ENCODE results near the gene MPPE1.

Gene MPPE1

DNA sequence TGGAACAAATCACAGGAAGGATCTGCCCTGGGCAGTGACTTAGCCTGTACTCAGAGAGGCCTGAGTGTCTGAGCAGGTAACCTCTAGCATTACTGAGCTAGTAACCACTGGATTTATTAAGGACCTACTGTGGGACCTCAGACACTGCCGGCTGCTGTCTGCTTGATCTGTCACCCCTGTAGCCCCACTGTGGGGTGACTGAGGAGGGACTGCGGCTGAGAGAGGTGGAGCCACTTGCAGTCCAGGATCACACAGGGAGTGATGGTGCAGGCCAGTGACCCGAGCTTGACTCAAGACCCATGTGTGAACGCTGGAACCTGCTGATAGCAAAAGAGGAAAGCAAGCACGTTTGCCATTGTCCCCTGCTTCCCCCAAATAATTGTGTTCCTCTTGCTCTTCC is 41.4 kb downstream of the MPPE1 start:
- Histone ChIP-seq H4K20me1 (ENCODE audit: insufficient read depth, low read length) (no peaks in the 10 kb centered on the region), H2AFZ (ENCODE audit: low read depth, low read length) (no peak overlapping the region), H3K79me2 (ENCODE audit: low read length) (no peaks in the 10 kb centered on the region), H3K27ac (ENCODE audit: low read length) (no peak overlapping the region), H3K9me3 (ENCODE audit: insufficient read depth, low read length) (no peaks in the 10 kb centered on the region), H3K4me3 (ENCODE audit: low read length) (no peak overlapping the region), H3K36me3 (replicated peaks; ENCODE audit: low read depth, low read length) (no peaks in the 10 kb centered on the region), H3K4me2 (ENCODE audit: low read length) (no peak overlapping the region), H3K4me1 (ENCODE audit: low read length) (peaks cover 14% of the 10 kb centered on the region), H3K9ac (ENCODE audit: low read length) (no peak overlapping the region), H3K27me3 (ENCODE audit: low read depth, low read length) (no peaks in the 10 kb centered on the region)
- TF ChIP-seq, protein P1, sequence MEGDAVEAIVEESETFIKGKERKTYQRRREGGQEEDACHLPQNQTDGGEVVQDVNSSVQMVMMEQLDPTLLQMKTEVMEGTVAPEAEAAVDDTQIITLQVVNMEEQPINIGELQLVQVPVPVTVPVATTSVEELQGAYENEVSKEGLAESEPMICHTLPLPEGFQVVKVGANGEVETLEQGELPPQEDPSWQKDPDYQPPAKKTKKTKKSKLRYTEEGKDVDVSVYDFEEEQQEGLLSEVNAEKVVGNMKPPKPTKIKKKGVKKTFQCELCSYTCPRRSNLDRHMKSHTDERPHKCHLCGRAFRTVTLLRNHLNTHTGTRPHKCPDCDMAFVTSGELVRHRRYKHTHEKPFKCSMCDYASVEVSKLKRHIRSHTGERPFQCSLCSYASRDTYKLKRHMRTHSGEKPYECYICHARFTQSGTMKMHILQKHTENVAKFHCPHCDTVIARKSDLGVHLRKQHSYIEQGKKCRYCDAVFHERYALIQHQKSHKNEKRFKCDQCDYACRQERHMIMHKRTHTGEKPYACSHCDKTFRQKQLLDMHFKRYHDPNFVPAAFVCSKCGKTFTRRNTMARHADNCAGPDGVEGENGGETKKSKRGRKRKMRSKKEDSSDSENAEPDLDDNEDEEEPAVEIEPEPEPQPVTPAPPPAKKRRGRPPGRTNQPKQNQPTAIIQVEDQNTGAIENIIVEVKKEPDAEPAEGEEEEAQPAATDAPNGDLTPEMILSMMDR (IDR thresholded peaks at IDR 0.05; ENCODE audit: low read depth, low read length) = no peak
- TF ChIP-seq EZH2phosphoT487 (IDR thresholded peaks at IDR 0.05; ENCODE audit: low read depth) = no peak

GRCh38 chr18:11866329-11866728 is 41.8 kb downstream of the MPPE1 start:
- TF ChIP-seq EZH2phosphoT487 (IDR thresholded peaks at IDR 0.05; ENCODE audit: low read depth) = no peak
- TF ChIP-seq, protein P1 (IDR thresholded peaks at IDR 0.05; ENCODE audit: low read depth, low read length) = no peak
- no peaks in the 10 kb centered on the region for H3K36me3 ChIP-seq (replicated peaks; ENCODE audit: low read depth, low read length)
- H3K27ac ChIP-seq (ENCODE audit: low read length) = no peak overlapping the region
- no peaks in the 10 kb centered on the region for H3K79me2 ChIP-seq (ENCODE audit: low read length)
- H4K20me1 ChIP-seq (ENCODE audit: insufficient read depth, low read length) = no peaks in the 10 kb centered on the region
- H3K9ac ChIP-seq (ENCODE audit: low read length) = no peak overlapping the region
- H3K4me3 ChIP-seq (ENCODE audit: low read length) = no peak overlapping the region
- peaks cover 10% of the 10 kb centered on the region for H3K4me1 ChIP-seq (ENCODE audit: low read length)
- H3K9me3 ChIP-seq (ENCODE audit: insufficient read depth, low read length) = no peaks in the 10 kb centered on the region
- H3K4me2 ChIP-seq (ENCODE audit: low read length) = no peak overlapping the region
- no peaks in the 10 kb centered on the region for H3K27me3 ChIP-seq (ENCODE audit: low read depth, low read length)
- H2AFZ ChIP-seq (ENCODE audit: low read depth, low read length) = no peak overlapping the region

- no peak for TF ChIP-seq EZH2phosphoT487 (IDR thresholded peaks at IDR 0.05; ENCODE audit: low read depth)
- TF ChIP-seq, protein P1 (IDR thresholded peaks at IDR 0.05; ENCODE audit: low read depth, low read length) = no peak
- Histone ChIP-seq H3K36me3 (replicated peaks; ENCODE audit: low read depth, low read length) (no peaks in the 10 kb centered on the region), H3K27me3 (ENCODE audit: low read depth, low read length) (no peaks in the 10 kb centered on the region), H3K4me1 (ENCODE audit: low read length) (peaks cover 9% of the 10 kb centered on the region), H3K9ac (ENCODE audit: low read length) (no peak overlapping the region), H4K20me1 (ENCODE audit: insufficient read depth, low read length) (no peaks in the 10 kb centered on the region), H3K9me3 (ENCODE audit: insufficient read depth, low read length) (no peaks in the 10 kb centered on the region), H3K4me2 (ENCODE audit: low read length) (no peak overlapping the region), H3K4me3 (ENCODE audit: low read length) (no peak overlapping the region), H3K79me2 (ENCODE audit: low read length) (no peaks in the 10 kb centered on the region), H3K27ac (ENCODE audit: low read length) (no peak overlapping the region), H2AFZ (ENCODE audit: low read depth, low read length) (no peak overlapping the region)
These were observed 43.0 kb downstream of the MPPE1 start for GRCh38 chr18:11865071-11865470.

GRCh38 chr18:11864471-11864870 is 43.6 kb downstream of the MPPE1 start:
- no peak overlapping the region for H3K4me3 ChIP-seq (ENCODE audit: low read length)
- H3K4me1 ChIP-seq (ENCODE audit: low read length) = peaks cover 9% of the 10 kb centered on the region
- H3K79me2 ChIP-seq (ENCODE audit: low read length) = no peaks in the 10 kb centered on the region
- H2AFZ ChIP-seq (ENCODE audit: low read depth, low read length) = no peak overlapping the region
- TF ChIP-seq, protein P1 (IDR thresholded peaks at IDR 0.05; ENCODE audit: low read depth, low read length) = no peak
- TF ChIP-seq EZH2phosphoT487 (IDR thresholded peaks at IDR 0.05; ENCODE audit: low read depth) = no peak
- no peak overlapping the region for H3K4me2 ChIP-seq (ENCODE audit: low read length)
- H3K27me3 ChIP-seq (ENCODE audit: low read depth, low read length) = no peaks in the 10 kb centered on the region
- H3K9ac ChIP-seq (ENCODE audit: low read length) = no peak overlapping the region
- H3K27ac ChIP-seq (ENCODE audit: low read length) = no peak overlapping the region
- no peaks in the 10 kb centered on the region for H4K20me1 ChIP-seq (ENCODE audit: insufficient read depth, low read length)
- H3K9me3 ChIP-seq (ENCODE audit: insufficient read depth, low read length) = no peaks in the 10 kb centered on the region
- no peaks in the 10 kb centered on the region for H3K36me3 ChIP-seq (replicated peaks; ENCODE audit: low read depth, low read length)

All from OCI-LY3 (cell line).